A549 treated with AZD9567 at 1 μM for 4 hours (cell line): Measurements from ENCODE around the gene EXTL1. TPM values are rescaled to one million over a fixed set of nuclear protein-coding genes. Genes with fewer than 3 reads are reported as not detected.

Experiments used
- total RNA-seq: library from RNA; stranded (reverse); fragments of 200-300 nt; extraction: Qiagen RNA extraction; gene quantifications from 5 replicates; pipeline ENCODE4 v1.2.3, GENCODE V29; 2022; ENCODE audit not compliant: insufficient read depth

Gene EXTL1, protein sequence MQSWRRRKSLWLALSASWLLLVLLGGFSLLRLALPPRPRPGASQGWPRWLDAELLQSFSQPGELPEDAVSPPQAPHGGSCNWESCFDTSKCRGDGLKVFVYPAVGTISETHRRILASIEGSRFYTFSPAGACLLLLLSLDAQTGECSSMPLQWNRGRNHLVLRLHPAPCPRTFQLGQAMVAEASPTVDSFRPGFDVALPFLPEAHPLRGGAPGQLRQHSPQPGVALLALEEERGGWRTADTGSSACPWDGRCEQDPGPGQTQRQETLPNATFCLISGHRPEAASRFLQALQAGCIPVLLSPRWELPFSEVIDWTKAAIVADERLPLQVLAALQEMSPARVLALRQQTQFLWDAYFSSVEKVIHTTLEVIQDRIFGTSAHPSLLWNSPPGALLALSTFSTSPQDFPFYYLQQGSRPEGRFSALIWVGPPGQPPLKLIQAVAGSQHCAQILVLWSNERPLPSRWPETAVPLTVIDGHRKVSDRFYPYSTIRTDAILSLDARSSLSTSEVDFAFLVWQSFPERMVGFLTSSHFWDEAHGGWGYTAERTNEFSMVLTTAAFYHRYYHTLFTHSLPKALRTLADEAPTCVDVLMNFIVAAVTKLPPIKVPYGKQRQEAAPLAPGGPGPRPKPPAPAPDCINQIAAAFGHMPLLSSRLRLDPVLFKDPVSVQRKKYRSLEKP
- not detected in 5 replicates for total RNA-seq

DNA sequence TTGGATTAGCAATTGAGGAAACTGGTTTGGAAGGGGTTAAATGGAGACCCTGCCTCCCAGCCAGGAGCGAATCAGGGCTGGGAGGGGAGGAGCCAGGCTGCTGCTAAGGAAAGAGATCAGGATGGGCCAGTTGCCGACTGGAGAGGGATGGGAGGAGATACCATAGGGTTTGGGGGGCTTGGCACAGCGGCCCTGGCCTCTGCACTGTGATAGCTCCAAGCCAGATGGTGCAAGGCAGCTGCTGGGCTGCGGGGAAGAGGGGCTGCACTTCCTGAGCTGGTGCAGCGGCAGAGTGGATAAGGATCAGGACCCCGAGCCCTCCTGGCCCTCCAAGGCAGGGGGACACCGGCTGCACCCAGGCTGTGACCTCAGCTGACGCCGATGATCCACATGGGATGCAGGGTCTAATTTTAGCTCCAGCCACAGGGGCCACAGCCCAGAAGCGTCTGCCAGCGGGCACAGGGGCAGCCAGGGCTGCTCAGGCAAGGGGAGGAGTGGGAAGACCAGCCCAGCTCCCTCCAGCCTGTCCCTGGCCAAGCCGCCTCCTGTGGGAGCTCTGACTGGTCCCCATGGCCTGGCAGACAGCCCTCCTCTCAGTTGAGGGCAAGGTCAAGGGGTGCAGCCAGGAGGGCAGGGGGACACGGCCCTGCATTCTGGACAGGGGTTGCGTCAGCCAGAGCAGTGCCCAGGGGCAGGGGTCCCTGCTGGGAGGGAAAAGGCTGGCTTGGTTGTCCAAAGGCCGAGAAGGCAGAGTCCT lies at the start of gene EXTL1:
TSS of gene EXTL1 (plus strand) at position 129 of the 757 bp plus-strand sequence. CDS start 872 bp downstream, outside the sequence.

DNA sequence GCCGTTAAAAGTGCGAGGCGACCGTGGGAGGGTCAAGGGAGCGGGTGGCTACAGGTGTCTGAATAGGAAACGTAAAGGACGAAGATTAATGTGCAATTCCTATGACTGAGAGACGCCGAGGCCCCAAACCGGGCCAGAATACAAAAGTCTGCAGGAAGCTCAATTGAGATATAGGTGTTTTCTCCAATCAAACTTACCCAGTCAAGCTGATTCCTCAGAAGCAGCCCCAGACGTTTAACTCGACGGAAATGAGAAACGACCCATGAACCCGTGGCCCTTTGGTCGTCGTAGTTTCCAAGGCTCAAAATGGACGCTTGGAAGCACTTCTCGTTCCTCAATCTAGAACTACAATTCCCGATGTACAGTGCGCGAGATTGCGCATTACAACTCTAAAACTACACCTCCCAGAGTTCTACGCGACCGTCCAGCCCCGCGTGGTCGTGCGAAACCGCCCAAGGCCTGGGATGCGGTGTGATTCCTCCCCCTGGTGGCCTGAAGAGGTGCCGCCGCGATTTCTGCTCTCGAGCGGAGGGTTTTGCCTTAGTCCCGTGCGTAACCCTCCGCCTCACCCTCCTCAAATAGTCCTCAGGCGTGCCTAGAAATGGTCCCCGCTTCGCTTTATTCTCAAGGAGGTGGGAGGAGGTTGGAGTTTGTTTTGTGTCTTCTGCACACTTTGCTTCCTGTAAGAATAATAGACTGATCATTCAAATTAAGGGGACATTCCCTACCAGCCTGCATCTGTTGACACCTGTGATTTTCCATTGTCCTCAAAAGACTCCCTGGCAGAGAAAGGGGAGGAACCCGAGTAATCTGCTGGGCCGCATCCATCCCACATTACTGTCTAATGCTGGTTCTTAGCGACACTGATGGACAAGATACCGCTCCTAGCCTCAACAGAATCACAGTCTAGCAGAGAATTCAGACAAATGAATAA lies 23.5 kb upstream of the EXTL1 start, which contains the start of gene PAFAH2:
TSS of gene PAFAH2 (minus strand) at position 236 of the 934 bp plus-strand sequence. CDS start 7,247 bp downstream, outside the sequence.

DNA sequence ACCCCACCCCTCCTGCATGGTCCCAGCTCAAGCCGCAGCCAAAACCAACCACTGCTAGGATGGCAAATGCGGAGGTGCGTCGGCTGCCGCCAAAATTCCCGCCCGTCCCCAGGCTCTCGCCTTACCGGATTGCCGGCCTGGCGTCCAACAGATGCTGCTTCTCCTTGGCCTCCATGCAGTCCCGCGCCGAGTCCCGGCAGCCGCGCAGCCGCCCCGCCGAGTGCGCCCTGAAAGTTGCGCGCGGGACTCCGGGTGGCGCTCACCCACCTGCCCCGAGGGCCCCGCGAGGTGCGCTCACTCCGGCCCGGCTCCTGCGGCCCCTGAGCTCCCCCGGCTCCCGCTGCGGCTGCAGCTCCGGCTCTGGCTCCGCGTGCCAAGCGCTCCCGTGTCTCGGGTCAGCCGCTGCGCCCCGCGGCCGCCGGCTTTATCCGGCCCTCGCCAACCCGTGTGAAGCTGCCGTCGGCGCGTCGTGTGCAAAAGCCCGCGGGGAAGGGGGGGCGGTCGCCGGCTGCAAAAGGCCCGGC lies 24.2 kb downstream of the EXTL1 start, which contains the start of gene SLC30A2:
TSS of gene SLC30A2 (minus strand) at position 397 of the 524 bp plus-strand sequence. CDS start at position 175, 222 bp downstream.

DNA sequence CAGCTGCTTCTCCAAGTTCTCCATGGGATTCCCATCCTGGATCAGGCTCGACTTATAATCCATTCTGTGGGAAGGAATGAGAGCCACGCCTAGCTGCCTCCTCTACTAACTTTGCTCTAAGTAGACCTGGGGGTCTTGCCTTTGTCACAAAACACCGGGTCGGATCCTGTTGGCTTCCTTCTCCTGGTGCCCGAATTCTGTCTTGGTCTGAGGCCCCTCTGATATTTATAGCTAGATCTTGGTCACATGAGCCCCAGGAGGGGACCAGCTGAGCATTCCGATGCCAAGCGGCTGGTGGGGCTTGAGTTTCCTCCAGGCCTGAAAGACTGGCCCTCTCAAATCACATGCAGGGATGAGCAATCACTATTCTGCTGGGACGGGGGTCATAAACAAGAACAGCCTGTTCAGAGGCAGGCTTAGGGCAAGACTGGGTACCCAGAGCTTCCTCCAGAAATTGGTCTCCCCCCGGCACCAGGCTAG lies 45.9 kb downstream of the EXTL1 start, which contains the start of gene TRIM63:
TSS of gene TRIM63 (minus strand) at position 199 of the 480 bp plus-strand sequence. CDS start at position 63, 136 bp downstream.

Other genes with a start within 250 kb of the EXTL1 start
- gene SELENON, start 221.6 kb upstream of the EXTL1 start, total RNA-seq = 58.3 to 62.7 TPM (median 60.2 TPM) in 5 replicates
- 13.9 to 24.9 TPM (median 22.8 TPM) in 5 replicates for gene MTFR1L, start 201.8 kb upstream of the EXTL1 start, total RNA-seq
- 8.2 to 9.1 TPM (median 8.7 TPM) in 5 replicates for gene AUNIP, start 162.3 kb upstream of the EXTL1 start, total RNA-seq
- gene PAQR7, start 146.1 kb upstream of the EXTL1 start, total RNA-seq = 4.3 to 5.8 TPM (median 5.4 TPM) in 5 replicates
- gene STMN1, start 115.4 kb upstream of the EXTL1 start, total RNA-seq = 127 to 228 TPM (median 213 TPM) in 5 replicates
- gene PAFAH2, start 23.7 kb upstream of the EXTL1 start, total RNA-seq = 6.4 to 9.0 TPM (median 6.6 TPM) in 5 replicates
- gene SLC30A2, start 24.3 kb downstream of the EXTL1 start, total RNA-seq = 0.11 to 0.29 TPM (median 0.21 TPM) in 4 of 5 replicates, not detected in the other
- gene TRIM63, start 45.9 kb downstream of the EXTL1 start, total RNA-seq = 0.77 to 1.5 TPM (median 0.94 TPM) in 5 replicates
- gene PDIK1L, start 90.0 kb downstream of the EXTL1 start, total RNA-seq = 1.4 to 2.3 TPM (median 1.8 TPM) in 5 replicates
- gene FAM110D, start 137.3 kb downstream of the EXTL1 start, total RNA-seq = 0.03 TPM in 2 of 5 replicates, not detected in the others
- not detected in 5 replicates for gene C1orf232, start 147.2 kb downstream of the EXTL1 start, total RNA-seq
- 54.3 to 72.6 TPM (median 62.2 TPM) in 5 replicates for gene ZNF593, start 148.1 kb downstream of the EXTL1 start, total RNA-seq
- 0.37 to 1.1 TPM (median 0.47 TPM) in 4 of 5 replicates, not detected in the other for gene ZNF593OS, start 150.1 kb downstream of the EXTL1 start, total RNA-seq
- gene CNKSR1, start 155.7 kb downstream of the EXTL1 start, total RNA-seq = 0.15 to 0.43 TPM (median 0.23 TPM) in 4 of 5 replicates, not detected in the other
- gene CATSPER4, start 168.8 kb downstream of the EXTL1 start, total RNA-seq = not detected in 5 replicates
- gene CEP85, start 212.4 kb downstream of the EXTL1 start, total RNA-seq = 10.7 to 14.9 TPM (median 14.5 TPM) in 5 replicates